T-cell (primary cell): Measurements from ENCODE around the gene HSPB3. TPM values are rescaled to one million over a fixed set of nuclear protein-coding genes. Genes with fewer than 3 reads are reported as not detected.

Experiments
- ATAC-seq, 4 experiments: fragments of 200-7000 bp in 3 of 4; fragments of 150-1000 bp in 1 of 4; cut with Tn5 transposase; replicated peaks in 1 of 4; 1 replicate in 3 of 4; 2 replicates in 1 of 4; pipeline ENCODE4 v1.10.0; 2021; ENCODE audit warnings: moderate library complexity in 3 of 4, mild to moderate bottlenecking in 2 of 4, moderate number of reproducible peaks in 1 of 4
- CTCF ChIA-PET, 2 donors: fragments of 300-600 bp; sonication (Branson Sonifier 250); formaldehyde crosslinking; loops; one replicate each; lab custom pipeline; 2022; ENCODE audit warnings: antibody characterized with exemption in 2 of 2; lab: Charles Lee
- POLR2A ChIA-PET, 2 donors: fragments of 300-600 bp; sonication (Branson Sonifier 250); formaldehyde crosslinking; loops; one replicate each; lab custom pipeline; 2022; ENCODE audit warnings: antibody characterized with exemption in 2 of 2; lab: Charles Lee
- DNase-seq, 35 experiments: peaks; one replicate each; pipeline versions ENCODE4 v3.0.0 to v3.0.0-alpha.2; 2013 to 2023
- H3K27ac ChIP-seq: one replicate; pipeline ENCODE4 v1.5.1; 2013; ENCODE audit warnings: low read length
- H3K27me3 ChIP-seq, 2 experiments: replicated peaks in 1 of 2; 1 replicate in 1 of 2; 2 replicates in 1 of 2; pipeline versions ENCODE4 v1.6.1 to v1.7.0; 2013; ENCODE audit warnings: low read length in 1 of 2, mixed read lengths in 1 of 2; ENCODE audit not compliant: control insufficient read depth in 2 of 2, insufficient read depth in 2 of 2; ENCODE audit errors: extremely low read depth in 1 of 2
- H3K36me3 ChIP-seq, 2 donors: 1 replicate in 1 of 2; 2 replicates in 1 of 2; pipeline versions ENCODE4 v1.6.1 to v1.7.0; 2013; ENCODE audit warnings: low read length in 1 of 2; ENCODE audit not compliant: control insufficient read depth in 2 of 2, insufficient read depth in 1 of 2; ENCODE audit errors: extremely low read depth in 1 of 2
- H3K4me1 ChIP-seq, 2 experiments: 1 replicate in 1 of 2; 2 replicates in 1 of 2; pipeline versions ENCODE4 v1.6.1 to v1.7.0; 2013; ENCODE audit warnings: low read length in 2 of 2, mixed read lengths in 1 of 2; ENCODE audit not compliant: insufficient read depth in 2 of 2, control insufficient read depth in 1 of 2; ENCODE audit errors: extremely low read depth in 1 of 2
- H3K4me3 ChIP-seq, 2 donors: 1 replicate in 1 of 2; 2 replicates in 1 of 2; pipeline versions ENCODE4 v1.5.1 to v1.7.0; 2013; ENCODE audit warnings: mild to moderate bottlenecking in 2 of 2, low read length in 1 of 2, moderate library complexity in 1 of 2; ENCODE audit not compliant: control insufficient read depth in 1 of 2; ENCODE audit errors: extremely low read depth in 1 of 2
- H3K9me3 ChIP-seq: 2 replicates; pipeline ENCODE4 v1.7.0; 2013
- H3K27ac Mint-ChIP-seq, 2 donors: one replicate each; pipeline ENCODE4 v1.8.0; 2020 to 2021; ENCODE audit warnings: mild to moderate bottlenecking in 2 of 2, mixed read lengths in 2 of 2
- H3K27me3 Mint-ChIP-seq, 2 donors: one replicate each; pipeline ENCODE4 v1.8.0; 2021 to 2022; ENCODE audit warnings: mixed read lengths in 2 of 2
- H3K36me3 Mint-ChIP-seq: one replicate; pipeline ENCODE4 v1.8.0; 2021; ENCODE audit warnings: mixed read lengths
- H3K4me1 Mint-ChIP-seq, 3 donors: one replicate each; pipeline ENCODE4 v1.8.0; 2020 to 2022; ENCODE audit warnings: mixed read lengths in 3 of 3, mild to moderate bottlenecking in 1 of 3
- H3K4me3 Mint-ChIP-seq, 3 donors: one replicate each; pipeline ENCODE4 v1.8.0; 2020 to 2022; ENCODE audit warnings: mild to moderate bottlenecking in 3 of 3, mixed read lengths in 3 of 3, moderate library complexity in 3 of 3
- H3K9me3 Mint-ChIP-seq, 3 donors: one replicate each; pipeline ENCODE4 v1.8.0; 2020 to 2022; ENCODE audit warnings: mixed read lengths in 3 of 3
- WGBS: methylation state at CpG from one replicate; pipeline ENCODE4 v1.1.5; 2013; ENCODE audit warnings: missing lambda C conversion rate; ENCODE audit not compliant: insufficient coverage; 5-methylcytosine and 5-hydroxymethylcytosine counted together
- total RNA-seq, 35 experiments: library from RNA in 6 of 35; stranded (reverse) in 6 of 35; fragments of 120-200 nt in 1 of 35; gene quantifications; one replicate each; pipeline versions ENCODE4 v1.2.1 to v1.2.4 and lab custom pipeline; 2013 to 2026

HSPB3 gene
- total RNA-seq, 5 donors from 2014 or later (not counting 1 experiment from before 2014, with no cell fraction given): not detected

DNA sequence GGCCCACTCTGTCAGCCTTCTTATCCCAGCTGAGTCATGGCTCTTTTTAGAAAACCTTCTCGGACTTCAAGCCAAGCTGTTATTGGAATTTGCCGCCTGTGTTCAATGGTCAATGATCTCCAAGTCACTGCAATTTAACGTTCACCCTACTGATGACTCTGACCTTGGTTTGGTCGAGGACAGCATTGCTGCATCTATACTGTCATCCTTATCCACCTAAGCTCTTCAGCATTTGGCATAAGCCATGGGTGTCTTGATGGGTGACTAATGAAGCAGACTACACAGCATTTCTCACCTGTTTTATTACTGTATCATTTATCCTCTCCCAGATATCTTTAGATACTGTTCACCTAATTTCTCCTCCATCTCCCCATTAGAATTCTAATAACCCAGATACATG is 5.6 kb upstream of the HSPB3 start:
- WGBS: 100% methylated on average over 2 of the region's 4 CpGs
- no peak for ATAC-seq
- no peaks in the 10 kb centered on the region for H3K4me1 Mint-ChIP-seq
- H3K27ac Mint-ChIP-seq: no peak overlapping the region
- no peaks in the 10 kb centered on the region for H3K36me3 ChIP-seq
- no peak for DNase-seq
- H3K4me3 Mint-ChIP-seq: no peak overlapping the region
- CTCF ChIA-PET: interaction anchor here in 1 of 2 donors (0.6 kb wide), 1 partner anchor 39 kb away, joined by 3 read pairs; no protein-coding TSS in a partner anchor
- no peaks in the 10 kb centered on the region for H3K36me3 Mint-ChIP-seq
- POLR2A ChIA-PET: interaction anchor here in 1 of 2 donors (0.6 kb wide), 1 partner anchor 27 kb away, joined by 3 read pairs; no protein-coding TSS in a partner anchor
- H3K4me3 ChIP-seq: no peak overlapping the region
- H3K27ac ChIP-seq: no peak overlapping the region
- no peaks in the 10 kb centered on the region for H3K4me1 ChIP-seq
- H3K9me3 Mint-ChIP-seq: no peaks in the 10 kb centered on the region
- peaks cover 1 to 6% of the 10 kb centered on the region in 2 donors for H3K27me3 Mint-ChIP-seq
- H3K9me3 ChIP-seq: no peaks in the 10 kb centered on the region
- peaks cover 0 to 5% of the 10 kb centered on the region in 2 experiments for H3K27me3 ChIP-seq

DNA sequence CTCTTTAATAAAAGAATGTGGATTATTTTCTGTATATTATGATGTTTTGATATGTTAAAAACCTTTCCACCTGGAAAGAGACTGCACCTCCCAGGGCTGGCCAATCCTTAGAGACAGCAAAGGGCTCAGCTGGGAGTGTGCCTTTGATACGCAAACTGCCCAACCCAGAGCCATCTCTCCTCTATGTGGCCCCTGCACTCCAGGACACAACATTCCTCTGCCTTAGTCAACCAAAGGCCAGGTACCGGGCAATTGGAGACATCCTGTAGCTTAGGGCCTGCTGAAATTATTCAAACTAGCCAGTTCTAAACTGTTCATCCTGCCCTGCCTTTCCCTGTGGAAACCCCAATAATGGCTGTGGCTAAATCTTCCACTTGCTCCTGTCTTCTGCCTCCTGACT is 5.0 kb upstream of the HSPB3 start:
- no peak for DNase-seq
- Histone ChIP-seq H3K27ac (no peak overlapping the region), H3K36me3 (no peaks in the 10 kb centered on the region), H3K27me3 (peaks cover 0 to 10% of the 10 kb centered on the region in 2 experiments), H3K4me1 (no peaks in the 10 kb centered on the region), H3K4me3 (no peak overlapping the region), H3K9me3 (no peaks in the 10 kb centered on the region)
- Mint-ChIP-seq H3K27me3 (peaks cover 3 to 11% of the 10 kb centered on the region in 2 donors), H3K4me1 (no peaks in the 10 kb centered on the region), H3K36me3 (no peaks in the 10 kb centered on the region), H3K4me3 (no peak overlapping the region), H3K27ac (no peak overlapping the region), H3K9me3 (no peaks in the 10 kb centered on the region)
- ATAC-seq: no peak
- ChIA-PET POLR2A (no interaction called here), CTCF (interaction anchor here in 1 of 2 donors (0.6 kb wide), 1 partner anchor 39 kb away, joined by 3 read pairs; no protein-coding TSS in a partner anchor)
- 100% methylated on average over 2 of the region's 2 CpGs for WGBS

- H3K27me3 Mint-ChIP-seq: peaks cover 3 to 14% of the 10 kb centered on the region in 2 donors
- no peak overlapping the region for H3K27ac Mint-ChIP-seq
- no peaks in the 10 kb centered on the region for H3K36me3 Mint-ChIP-seq
- Histone ChIP-seq H3K36me3 (no peaks in the 10 kb centered on the region), H3K27me3 (peaks cover 0 to 13% of the 10 kb centered on the region in 2 experiments), H3K27ac (no peak overlapping the region), H3K4me3 (no peak overlapping the region), H3K4me1 (no peaks in the 10 kb centered on the region), H3K9me3 (no peaks in the 10 kb centered on the region)
- no peaks in the 10 kb centered on the region for H3K4me1 Mint-ChIP-seq
- ChIA-PET POLR2A (no interaction called here), CTCF (no interaction called here)
- ATAC-seq (no peak), DNase-seq (no peak)
- WGBS: 100% methylated on average over 2 of the region's 3 CpGs
- no peak overlapping the region for H3K4me3 Mint-ChIP-seq
- no peaks in the 10 kb centered on the region for H3K9me3 Mint-ChIP-seq
Measured at GRCh38 chr5:54453046-54453445, 2.5 kb upstream of the HSPB3 start.

DNA sequence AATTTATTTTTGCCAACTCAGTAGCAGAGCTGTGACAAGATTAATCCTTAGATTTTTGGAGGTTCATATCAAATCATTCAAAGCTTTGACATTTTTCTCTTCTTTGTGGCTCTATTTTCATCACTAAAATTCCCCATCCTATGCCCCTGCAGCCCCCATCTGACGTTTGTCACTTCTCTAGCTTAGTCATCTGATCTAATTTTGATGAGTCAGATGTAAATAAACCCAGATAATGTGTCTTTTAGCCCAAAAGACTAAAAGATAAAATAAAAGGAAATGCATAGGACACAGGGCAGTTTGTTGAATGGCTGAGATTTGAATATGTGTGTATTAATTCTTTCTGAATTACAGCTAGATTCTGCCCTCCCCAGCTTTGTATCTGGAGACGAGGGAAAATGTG is 897 bp upstream of the HSPB3 start:
- Mint-ChIP-seq H3K36me3 (no peaks in the 10 kb centered on the region), H3K27me3 (peaks cover 9 to 17% of the 10 kb centered on the region in 2 donors), H3K4me3 (no peak overlapping the region), H3K4me1 (no peaks in the 10 kb centered on the region), H3K9me3 (peaks cover 0 to under 1% (median 0%) of the 10 kb centered on the region in 3 donors), H3K27ac (no peak overlapping the region)
- Histone ChIP-seq H3K36me3 (no peaks in the 10 kb centered on the region), H3K27me3 (peaks cover 0 to 16% of the 10 kb centered on the region in 2 experiments), H3K9me3 (no peaks in the 10 kb centered on the region), H3K27ac (no peak overlapping the region), H3K4me1 (no peaks in the 10 kb centered on the region), H3K4me3 (no peak overlapping the region)
- ATAC-seq (no peak), DNase-seq (no peak)
- POLR2A ChIA-PET: no interaction called here
- CTCF ChIA-PET: interaction anchor here in 1 of 2 donors (0.5 kb wide), 1 partner anchor 282 kb away, joined by 3 read pairs; no protein-coding TSS in a partner anchor
- WGBS: no CpG with 5 or more reads among the region's 2 CpGs

DNA sequence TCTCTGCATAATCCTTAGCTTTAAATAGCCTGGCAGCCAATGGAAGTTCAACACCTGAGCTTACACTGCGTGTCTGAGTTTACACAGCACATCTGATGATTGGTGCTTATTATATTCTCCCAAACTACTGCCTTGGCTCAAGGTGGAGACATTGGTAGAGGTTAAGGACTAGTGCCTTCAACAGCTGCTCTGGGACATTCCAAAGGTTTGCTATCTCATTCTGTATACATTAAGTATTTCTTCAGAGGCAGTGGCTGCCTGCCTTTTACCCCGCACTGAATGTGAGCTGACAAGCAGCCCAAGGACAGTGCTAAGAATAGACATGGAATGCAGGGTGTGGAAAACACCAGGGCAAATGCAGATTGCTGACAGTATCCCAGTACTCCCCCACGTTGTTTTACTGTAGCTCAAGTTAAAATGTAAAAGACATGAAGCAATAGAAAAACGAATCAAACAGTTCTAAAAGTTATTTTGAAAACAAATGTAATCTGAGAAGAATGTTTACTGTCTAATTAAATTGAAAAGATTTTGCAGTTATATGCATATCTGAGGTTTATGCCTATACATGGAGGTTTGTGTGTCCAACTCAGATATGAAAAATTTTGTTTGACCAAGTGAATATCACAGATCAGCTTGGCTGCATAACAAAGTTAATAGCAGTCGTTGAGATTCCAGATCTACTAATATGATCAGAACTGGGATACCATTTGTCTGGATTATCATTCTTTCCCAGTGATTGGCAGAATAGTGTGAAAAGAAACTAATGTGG is 1.8 kb downstream of the HSPB3 start:
- Histone ChIP-seq H3K9me3 (no peaks in the 10 kb centered on the region), H3K4me1 (no peaks in the 10 kb centered on the region), H3K36me3 (no peaks in the 10 kb centered on the region), H3K27ac (no peak overlapping the region), H3K4me3 (no peak overlapping the region), H3K27me3 (peaks cover 0 to 18% of the 10 kb centered on the region in 2 experiments)
- peaks cover 13 to 25% of the 10 kb centered on the region in 2 donors for H3K27me3 Mint-ChIP-seq
- no peaks in the 10 kb centered on the region for H3K4me1 Mint-ChIP-seq
- no peak overlapping the region for H3K4me3 Mint-ChIP-seq
- peaks cover 8 to 15% (median 9%) of the 10 kb centered on the region in 3 donors for H3K9me3 Mint-ChIP-seq
- POLR2A ChIA-PET: no interaction called here
- 80% methylated on average over 1 of the region's 5 CpGs for WGBS
- no peak overlapping the region for H3K27ac Mint-ChIP-seq
- no peak for ATAC-seq
- no peak for DNase-seq
- no peaks in the 10 kb centered on the region for H3K36me3 Mint-ChIP-seq
- CTCF ChIA-PET: interaction anchor here in 1 of 2 donors (0.5 to 0.6 kb wide), 2 partner anchors 32 to 1047 kb away, joined by 3 to 5 read pairs; no protein-coding TSS in a partner anchor

GRCh38 chr5:54458221-54458620 is 2.7 kb downstream of the HSPB3 start:
- H3K9me3 Mint-ChIP-seq: peaks cover 8 to 15% (median 9%) of the 10 kb centered on the region in 3 donors
- DNase-seq (no peak), ATAC-seq (no peak)
- no peaks in the 10 kb centered on the region for H3K36me3 Mint-ChIP-seq
- H3K9me3 ChIP-seq: no peaks in the 10 kb centered on the region
- H3K27me3 ChIP-seq: peaks cover 0 to 19% of the 10 kb centered on the region in 2 experiments
- no peak overlapping the region for H3K4me3 Mint-ChIP-seq
- H3K4me3 ChIP-seq: no peak overlapping the region
- H3K27ac ChIP-seq: no peak overlapping the region
- H3K27me3 Mint-ChIP-seq: peaks cover 13 to 19% of the 10 kb centered on the region in 2 donors
- no peaks in the 10 kb centered on the region for H3K4me1 Mint-ChIP-seq
- no peaks in the 10 kb centered on the region for H3K36me3 ChIP-seq
- H3K27ac Mint-ChIP-seq: no peak overlapping the region
- no CpG with 5 or more reads among the region's 2 CpGs for WGBS
- ChIA-PET POLR2A (no interaction called here), CTCF (no interaction called here)
- H3K4me1 ChIP-seq: no peaks in the 10 kb centered on the region
